Epithelial cell of prostate (primary cell): Measurements from ENCODE around the gene ANKRA2.
A peak's percentile ranks its signal among the peaks of the same experiment; 100 is the strongest.

ENCODE experiments used
- DNase-seq: peaks from one replicate; pipeline ENCODE4 v3.0.0-alpha.2; 2011; ENCODE audit warnings: low read depth, low spot score
- H3K27ac ChIP-seq: fragments of 450-650 bp; 2 replicates; pipeline ENCODE4 v1.5.1; 2017; ENCODE audit warnings: mild to moderate bottlenecking

Gene ANKRA2

DNA sequence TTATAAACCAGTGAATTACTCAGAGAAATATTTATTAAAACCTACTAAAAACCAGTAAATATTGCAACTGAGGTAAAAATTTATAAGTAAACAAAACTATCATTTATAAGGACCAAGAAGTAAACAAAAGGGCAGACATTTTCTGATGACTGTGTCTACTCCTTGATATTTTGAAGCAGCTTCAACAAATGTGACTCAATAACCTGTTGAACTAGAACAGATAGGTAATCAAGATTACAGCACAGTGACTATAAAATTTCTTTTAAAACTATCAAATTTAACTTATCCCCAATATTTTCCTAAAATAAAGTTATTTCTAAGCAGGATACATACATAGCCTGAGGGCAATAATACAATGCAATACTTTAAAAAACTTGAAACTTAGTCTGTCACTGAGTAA is 12.8 kb downstream of the ANKRA2 start:
- no peak for DNase-seq
- H3K27ac ChIP-seq, result no peak overlapping the region

DNA sequence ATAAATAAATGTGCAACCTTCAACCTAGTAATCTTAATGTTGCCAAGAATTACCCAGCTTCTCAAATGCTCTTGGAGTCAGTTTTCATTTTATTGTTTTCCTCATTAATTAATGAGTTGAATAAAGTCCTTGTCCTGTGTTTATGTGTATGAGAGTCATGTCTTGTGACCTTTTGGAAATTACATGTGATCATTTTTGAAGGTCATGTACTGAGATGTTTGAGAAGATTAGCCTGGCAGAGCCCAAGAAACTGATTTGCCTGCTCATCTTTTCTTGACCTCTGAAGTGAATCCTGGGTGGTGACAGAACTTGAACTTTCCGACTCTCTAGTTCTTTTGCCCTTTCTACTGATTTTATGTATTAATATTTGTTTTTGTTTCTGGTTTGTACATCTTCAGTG is 15.4 kb downstream of the ANKRA2 start:
- DNase-seq, result no peak
- no peak overlapping the region for H3K27ac ChIP-seq

DNA sequence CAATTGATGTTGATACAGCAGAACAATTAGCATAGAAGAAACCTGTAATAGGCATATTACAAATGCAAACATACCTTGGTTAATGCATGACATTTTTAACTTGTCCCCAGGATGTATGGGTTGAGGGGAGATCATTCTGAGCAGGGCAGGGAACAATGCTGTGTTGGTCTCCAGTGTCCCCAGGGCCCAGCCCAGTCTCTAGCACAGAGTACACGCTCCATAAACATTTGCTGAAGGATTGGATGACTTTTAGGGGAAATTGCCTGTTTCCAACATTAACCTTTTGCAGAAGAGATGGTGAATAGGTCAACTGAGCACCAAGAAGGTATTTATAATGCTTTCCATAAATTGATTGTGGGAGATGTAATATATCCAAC is 20.0 kb downstream of the ANKRA2 start:
- no peak for DNase-seq

DNA sequence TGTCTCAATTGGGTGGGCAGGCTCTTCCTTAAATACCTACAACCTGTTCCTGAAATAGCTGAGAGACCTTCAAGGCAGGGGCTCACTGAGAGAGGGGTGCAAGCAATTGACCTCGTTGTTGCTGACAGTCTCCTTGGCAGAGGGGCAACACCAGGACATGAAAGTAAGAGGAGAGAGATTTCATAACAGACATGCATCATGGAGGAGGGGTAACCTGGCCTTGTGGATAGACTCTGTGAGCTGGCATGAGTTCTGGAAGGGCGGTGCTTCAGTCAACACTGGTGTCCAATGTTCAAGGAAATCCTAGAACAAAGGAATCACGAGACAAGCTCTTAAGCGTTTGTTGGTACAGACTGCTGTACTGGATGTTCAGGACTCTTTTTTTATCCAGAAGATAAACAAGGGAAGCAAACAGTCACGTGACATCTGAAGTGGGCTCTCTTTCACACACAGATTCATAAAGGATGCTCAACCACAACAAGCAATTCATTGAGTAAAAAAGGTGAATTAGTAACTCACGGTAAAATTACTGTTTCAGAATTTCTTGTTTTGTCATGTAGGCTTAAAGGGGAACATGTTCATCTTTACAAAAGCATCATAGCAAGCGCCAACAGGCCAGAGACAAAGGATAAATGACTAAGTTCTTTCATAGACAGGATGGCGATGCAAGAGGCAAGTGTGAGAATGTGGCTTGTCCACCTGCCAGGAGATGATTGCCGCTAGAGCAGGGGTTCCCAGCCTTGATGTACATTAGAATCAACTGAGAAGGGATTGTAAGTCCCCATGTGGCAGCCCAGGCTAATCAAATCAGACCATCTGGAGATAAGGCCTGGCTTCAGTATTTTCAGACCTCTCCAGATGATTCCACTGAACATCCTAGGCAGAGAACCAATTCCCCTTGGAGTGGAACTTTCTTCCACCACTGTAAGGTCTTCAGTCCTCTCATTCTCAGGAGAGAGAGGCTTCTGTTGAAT is 20.7 kb downstream of the ANKRA2 start:
- peak; percentile 82 for DNase-seq
- peak overlapping the region; percentile 92 for H3K27ac ChIP-seq

More for the DNA sequence above, 20.0 kb downstream of the ANKRA2 start:
- peak overlapping the region; percentile 92 for H3K27ac ChIP-seq

DNA sequence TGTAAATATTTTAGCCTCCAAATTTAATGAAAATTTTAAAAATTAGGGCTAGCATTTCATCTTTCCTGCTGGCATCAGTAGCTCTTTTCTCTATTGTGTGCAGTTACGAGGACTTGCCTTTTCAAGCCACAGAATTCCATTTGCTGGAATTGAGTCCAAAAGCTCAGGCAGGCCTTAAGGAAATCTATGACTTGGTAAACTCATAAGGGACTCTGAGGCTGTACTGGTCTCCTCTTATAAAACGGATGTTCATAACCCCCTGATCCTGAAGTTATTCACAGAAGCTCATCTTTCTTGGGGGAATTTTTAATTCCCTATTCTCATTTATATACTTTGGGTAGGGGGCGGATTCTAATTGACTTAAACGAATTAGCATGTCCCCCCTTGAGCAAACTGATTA is 23.4 kb downstream of the ANKRA2 start:
- peak overlapping the region; percentile 92 for H3K27ac ChIP-seq
- DNase-seq, result no peak

DNA sequence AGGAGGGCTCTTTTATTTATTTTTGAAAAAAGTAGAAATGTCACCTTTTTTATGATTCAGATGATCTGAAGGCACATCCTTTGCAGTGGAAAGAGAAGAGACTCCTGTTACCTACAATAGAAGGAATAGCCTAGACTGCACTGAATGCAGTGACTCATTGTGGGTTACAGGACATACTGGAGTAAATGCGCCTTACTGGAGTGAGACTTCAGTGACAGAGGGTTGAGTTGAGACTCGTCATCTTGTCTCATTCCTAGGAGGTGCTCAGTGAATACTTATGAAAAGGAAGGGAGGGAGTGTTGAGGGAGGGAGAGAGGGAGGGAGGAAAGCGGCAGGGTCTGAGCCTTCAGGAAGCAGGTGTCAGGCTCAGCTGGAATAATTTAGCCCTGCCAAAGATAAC is 25.2 kb downstream of the ANKRA2 start:
- H3K27ac ChIP-seq, result peak overlapping the region; percentile 92
- peak; percentile 91 for DNase-seq

DNA sequence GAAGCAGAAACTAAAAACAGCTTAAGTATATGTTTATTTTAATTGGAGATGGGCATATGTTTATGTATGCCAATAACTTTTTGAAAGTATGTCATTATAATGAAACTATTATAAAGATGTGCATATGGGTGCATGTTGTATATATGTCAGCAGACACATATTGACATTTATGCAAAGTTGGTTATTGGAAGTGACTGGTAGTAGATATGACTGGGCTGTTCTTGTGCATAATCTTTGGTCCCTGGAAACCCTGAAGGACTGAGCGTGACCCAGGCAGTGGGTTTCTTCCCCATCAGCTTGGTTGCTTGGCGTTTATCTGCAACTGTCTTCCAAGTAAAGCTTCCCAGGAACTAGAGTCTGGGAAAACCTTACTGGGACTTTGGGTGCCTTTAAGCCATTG is 25.7 kb downstream of the ANKRA2 start:
- peak overlapping the region; percentile 92 for H3K27ac ChIP-seq

DNA sequence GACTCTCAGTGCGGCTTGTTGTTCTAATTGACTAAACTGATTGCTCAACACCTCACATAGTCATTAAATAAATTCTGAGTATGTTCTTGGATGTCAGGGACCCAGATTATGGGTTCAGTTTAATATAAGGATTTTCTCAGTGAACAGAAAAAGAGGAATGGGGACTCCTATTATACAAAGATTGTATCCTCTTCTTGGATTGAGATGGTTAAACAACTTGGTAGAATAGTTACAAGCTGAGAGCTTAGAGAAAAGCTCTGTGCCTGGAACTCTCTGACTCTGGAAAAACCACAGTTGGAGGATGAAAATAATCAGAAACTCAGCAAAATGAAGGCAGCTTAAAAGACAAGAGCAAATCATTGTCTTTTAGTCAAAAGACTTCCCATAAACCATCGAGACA is 30.5 kb downstream of the ANKRA2 start:
- no peak overlapping the region for H3K27ac ChIP-seq
- DNase-seq, result no peak

More for the DNA sequence above, 25.7 kb downstream of the ANKRA2 start:
- DNase-seq, result no peak

DNA sequence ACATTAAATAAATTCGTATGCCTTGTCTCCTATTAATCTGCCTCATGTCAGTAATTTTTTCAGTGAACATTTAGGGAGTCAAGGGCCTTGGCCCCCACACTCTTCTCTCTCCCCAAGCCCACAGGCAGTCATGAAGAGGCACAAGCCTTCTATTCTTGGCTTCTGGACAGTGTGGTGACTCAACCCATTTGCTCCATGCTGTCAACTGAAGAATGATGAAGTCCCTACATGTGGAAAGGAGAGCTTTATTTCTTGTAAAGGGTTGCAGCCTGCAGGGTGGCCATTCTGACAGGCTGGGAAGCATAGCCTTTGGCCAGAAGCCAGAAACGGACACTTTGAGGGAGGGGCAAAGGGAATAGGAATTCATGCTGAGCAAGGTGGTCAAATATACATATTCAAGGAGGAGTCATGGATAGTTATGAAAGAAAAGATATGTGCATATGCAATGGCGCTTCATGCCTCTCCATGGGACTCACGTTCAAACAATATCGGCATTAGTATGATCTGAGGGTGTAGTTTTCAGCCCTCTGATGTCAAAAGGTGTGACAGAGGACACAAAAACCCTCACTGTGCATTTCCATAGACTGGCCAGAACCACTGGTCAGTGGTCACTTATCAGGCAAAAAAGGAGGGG is 31.3 kb downstream of the ANKRA2 start:
- no peak overlapping the region for H3K27ac ChIP-seq
- DNase-seq, result no peak

DNA sequence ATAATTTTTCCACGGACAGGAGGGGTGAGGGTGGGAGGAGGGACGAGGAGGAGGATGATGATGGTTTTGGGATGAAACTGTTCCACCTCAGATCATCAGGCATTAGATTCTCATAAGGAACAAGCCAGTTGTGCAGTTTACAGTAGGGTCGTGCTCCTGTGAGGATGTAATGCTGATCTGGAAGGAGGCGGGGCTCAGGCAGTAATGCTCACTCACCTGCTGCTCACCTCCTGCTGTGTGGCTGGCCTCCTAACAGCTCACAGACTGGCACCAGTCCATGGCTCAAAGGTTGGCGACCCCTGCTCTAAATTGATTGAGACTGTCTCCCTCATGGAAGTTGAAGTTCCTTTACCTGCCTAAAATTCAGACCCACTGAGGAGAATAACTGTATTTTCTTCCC is 33.2 kb downstream of the ANKRA2 start:
- H3K27ac ChIP-seq, result no peak overlapping the region
- DNase-seq, result no peak

DNA sequence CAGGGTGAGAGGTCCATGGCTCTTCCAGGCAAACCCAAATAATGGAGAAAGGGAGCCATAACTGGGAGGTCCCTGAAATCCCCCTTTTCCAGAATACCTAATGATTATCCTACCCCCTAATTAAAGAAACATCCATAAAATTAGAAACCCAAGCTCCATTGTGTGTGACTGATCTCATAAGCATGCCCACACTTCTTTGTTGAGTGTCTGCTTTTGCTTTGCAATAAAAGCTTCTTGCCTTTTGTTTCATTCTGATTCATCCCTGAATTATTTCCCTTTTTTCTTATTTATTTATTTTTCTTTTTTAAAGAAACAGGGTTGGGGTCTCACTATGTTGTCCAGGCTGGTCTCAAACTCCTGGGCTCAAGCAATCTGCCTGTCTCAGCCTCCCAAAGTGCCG is 34.1 kb downstream of the ANKRA2 start:
- no peak for DNase-seq

DNA sequence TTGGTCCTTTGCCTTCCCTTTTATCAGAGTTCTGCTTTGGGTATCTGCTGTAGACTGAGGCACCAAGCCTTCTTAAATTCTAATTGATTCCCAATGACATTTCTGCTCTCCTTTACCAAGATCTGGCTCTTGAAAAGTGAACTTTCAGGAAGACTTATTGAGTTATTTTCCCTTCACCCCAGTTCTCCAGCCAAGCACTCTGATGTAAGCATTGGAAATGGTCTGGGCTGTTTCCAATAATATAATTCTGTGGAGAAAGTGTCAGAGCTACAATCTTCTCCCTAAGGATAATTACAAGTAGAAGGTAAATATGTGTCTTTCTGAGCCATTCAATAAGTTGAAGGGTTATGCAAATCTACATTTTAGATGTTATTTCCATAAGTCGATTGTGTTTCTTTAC is 36.4 kb downstream of the ANKRA2 start:
- no peak overlapping the region for H3K27ac ChIP-seq
- DNase-seq, result no peak

More for the DNA sequence above, 34.1 kb downstream of the ANKRA2 start:
- H3K27ac ChIP-seq, result no peak overlapping the region

DNA sequence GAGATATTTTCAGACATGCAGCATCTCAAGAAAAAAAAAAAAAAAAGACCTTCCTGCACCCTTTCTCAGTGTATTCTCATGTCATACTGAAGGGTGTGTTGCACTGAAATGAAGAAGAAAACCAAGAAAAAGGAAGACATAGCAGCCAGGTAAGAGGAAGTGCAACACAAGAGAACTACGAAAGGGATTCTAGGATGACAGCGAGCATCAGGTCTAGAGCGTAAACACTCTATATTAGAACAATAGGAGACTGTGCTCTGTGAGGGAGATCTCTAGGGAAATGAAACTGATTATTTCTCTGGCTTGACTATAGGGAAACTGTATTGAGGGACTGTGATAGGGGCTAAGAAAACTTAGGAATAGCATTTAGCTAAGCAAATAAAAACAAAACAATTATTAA is 37.2 kb downstream of the ANKRA2 start:
- H3K27ac ChIP-seq, result no peak overlapping the region
- DNase-seq, result no peak

DNA sequence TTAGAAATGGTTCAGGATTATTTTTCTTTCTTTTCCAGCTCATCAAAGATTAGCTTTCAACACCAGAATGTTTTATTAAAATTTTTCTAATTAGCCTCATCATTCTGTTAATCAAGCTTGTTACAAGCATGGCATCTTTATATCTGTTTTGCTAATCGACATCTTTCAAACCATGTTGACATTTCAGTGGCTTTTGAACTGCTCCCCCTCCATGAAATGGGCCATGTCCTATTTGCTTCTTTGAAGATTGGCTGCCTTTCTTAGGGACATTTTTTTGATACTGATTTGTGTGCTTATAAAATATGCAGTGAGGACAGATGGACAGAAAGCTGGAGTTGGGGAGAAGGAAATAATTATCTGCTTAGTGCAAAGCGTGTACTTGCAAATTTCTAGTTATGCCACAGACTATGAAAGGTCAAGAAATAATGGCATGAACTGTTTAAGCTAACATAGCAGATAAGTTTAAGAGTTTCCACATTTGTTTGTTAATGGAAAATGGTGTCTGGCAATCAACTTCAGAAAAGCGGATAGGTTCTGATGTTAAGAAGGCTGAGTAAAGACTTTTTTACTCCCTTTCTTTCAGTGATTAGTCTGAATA is 39.7 kb downstream of the ANKRA2 start:
- H3K27ac ChIP-seq, result no peak overlapping the region
- DNase-seq, result no peak

DNA sequence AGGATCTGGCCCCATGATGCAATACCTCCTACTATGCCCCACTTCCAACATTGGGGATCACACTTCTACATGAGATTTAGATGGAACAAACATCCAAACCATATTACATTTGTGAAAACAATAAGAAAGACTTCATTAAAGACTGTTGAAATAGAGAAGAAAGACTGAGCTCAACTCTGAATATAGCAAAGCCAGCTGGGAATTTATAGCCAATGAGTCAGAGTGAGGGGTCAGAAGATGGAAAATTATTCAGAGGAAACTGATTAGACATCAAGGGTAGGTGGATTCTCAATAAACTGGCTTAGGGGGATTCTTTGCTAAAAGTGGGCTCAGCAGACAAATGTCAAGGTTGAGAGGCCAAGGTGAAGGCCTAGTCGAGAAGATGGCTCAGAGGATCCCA is 41.6 kb downstream of the ANKRA2 start:
- no peak for DNase-seq
- H3K27ac ChIP-seq, result no peak overlapping the region

DNA sequence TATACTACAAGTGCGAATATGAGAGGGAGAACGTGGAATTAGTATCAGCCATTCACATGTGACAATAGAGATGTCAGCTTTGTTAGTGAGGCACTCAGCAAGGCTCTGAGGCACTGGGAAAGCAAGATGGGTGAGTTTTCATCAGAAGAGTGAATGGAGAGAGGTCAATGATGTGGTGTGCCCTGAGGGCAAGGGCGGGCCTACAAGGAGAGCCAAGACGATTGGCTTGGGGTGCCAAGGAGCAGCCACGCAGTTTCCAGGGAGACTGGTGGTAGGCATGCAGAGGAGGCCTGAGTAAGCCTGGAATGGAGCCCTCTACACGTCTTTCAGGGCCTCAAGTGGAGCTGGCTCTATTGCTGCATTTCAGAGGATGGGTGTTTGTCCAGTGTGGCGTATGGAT is 42.5 kb downstream of the ANKRA2 start:
- DNase-seq, result peak; percentile 48

DNA sequence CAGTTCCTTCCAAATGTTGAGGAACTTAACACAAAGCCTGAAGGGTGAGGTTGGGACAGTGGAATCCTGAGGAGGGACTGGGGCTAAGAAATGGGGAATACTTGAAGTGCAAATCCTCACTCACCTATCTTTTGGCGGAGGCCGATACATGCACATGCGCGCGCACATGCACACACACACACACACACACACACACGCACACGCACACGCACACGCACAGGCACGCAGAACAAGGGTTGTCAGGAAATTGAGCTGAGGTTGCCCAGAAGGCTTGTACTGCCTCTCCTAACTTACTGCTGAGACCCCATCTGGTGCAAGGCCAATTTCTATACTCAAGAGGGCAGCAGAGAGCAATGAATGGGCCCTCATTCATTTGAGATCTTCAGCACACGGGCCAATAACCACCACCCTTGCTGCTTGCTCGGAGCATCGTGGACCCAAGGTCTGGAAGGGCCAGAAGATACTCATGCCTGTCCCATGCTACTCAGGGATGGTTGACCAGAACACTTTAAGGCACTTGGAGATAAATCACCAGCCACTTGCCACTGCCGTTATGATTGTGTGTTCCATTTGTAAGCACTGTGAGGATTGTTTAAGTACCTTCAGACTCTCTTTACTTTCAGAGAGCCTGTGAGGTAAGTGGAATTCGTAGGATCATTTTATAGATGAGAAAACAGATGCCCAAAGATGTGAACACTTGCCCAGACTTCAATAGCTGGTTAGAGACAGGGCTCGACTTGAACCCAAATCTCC is 45.7 kb downstream of the ANKRA2 start:
- peak; percentile 44 for DNase-seq
- no peak overlapping the region for H3K27ac ChIP-seq

More for the DNA sequence above, 42.5 kb downstream of the ANKRA2 start:
- H3K27ac ChIP-seq, result no peak overlapping the region

DNA sequence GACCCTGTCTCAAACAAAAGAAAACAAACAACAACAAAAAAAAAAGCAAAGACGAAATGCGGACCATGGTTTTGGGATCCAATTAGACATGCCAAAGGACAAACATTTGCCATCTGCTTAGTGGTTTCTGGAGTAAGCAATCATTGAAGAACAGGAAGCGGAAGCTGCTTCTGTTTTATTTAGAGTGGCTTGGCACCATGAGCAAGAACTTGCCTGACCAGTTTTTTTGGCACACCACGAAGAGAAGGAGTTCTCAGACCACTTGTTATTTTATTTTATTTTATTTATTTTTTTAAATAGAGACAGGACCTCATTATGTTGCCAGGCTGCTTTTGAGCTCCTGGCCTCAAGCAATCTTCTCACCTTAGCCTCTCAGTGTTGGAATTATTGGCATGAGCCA is 50.2 kb downstream of the ANKRA2 start:
- DNase-seq, result peak; percentile 49

DNA sequence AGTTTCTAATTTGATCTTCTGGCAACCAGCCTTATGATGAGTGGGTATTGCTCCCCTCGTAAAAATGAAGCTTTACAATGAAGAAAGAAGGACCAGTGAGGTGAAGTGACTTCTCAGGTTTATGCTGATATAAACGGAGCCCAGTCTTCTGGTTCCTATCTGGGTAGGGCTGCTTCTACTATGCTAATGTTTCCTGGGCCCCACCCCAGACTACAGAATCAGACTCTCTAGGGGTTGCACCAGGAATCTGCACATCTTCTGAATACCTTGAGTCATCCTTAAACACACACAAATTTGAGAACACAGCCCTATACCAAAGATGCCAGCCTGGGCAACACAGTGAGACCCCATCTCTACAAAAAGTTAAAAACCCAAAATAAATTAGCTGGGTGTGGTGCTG is 51.0 kb downstream of the ANKRA2 start:
- H3K27ac ChIP-seq, result peak overlapping the region; percentile 51
- no peak for DNase-seq

More for the DNA sequence above, 50.2 kb downstream of the ANKRA2 start:
- peak overlapping the region; percentile 51 for H3K27ac ChIP-seq

DNA sequence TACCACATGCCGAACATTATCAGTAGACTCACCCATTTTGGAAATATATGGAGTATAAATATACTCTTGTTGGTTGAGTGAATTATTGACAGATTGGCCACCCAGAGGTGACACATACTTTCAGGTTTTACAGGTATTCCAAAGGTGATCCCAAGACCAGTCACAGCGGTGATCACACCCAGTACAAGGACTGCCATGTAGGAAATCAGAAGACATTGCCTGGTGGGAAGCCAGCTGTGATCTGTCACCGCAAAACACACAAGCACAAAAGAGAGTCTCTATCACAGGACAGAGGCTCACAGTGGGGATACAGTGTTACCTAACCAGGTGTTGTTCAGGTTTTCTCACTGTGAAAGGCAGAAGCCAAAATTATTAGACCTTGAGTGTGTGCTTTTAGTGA is 51.4 kb downstream of the ANKRA2 start:
- no peak for DNase-seq
- H3K27ac ChIP-seq, result peak overlapping the region; percentile 51
